Hepatocyte (in vitro differentiated cells): ENCODE data around the gene DAPK2. TPM values are rescaled to one million over a fixed set of nuclear protein-coding genes. Genes with fewer than 3 reads are reported as not detected.

ENCODE experiments used
- DNase-seq: peaks from one replicate; pipeline ENCODE4 v3.0.0-alpha.2; 2016; ENCODE audit warnings: low spot score
- H2AFZ ChIP-seq: fragments of 200-600 bp; sonication (generic); 2 replicates; pipeline ENCODE4 v1.6.0; 2016; ENCODE audit warnings: antibody characterized with exemption, mild to moderate bottlenecking
- H3K27ac ChIP-seq: fragments of 200-600 bp; sonication (generic); 2 replicates; pipeline ENCODE4 v1.5.1; 2016; ENCODE audit warnings: mild to moderate bottlenecking
- H3K27me3 ChIP-seq: fragments of 200-600 bp; sonication (generic); 2 replicates; pipeline ENCODE4 v1.6.1; 2016
- H3K36me3 ChIP-seq: fragments of 200-600 bp; sonication (generic); replicated peaks from 2 replicates; pipeline ENCODE4 v1.5.1; 2016; ENCODE audit warnings: low read depth; ENCODE audit not compliant: insufficient read depth
- H3K4me1 ChIP-seq: fragments of 200-600 bp; sonication (generic); 2 replicates; pipeline ENCODE4 v1.5.1; 2016; ENCODE audit warnings: mild to moderate bottlenecking, moderate library complexity; ENCODE audit not compliant: insufficient read depth
- H3K4me2 ChIP-seq: fragments of 200-600 bp; sonication (generic); 2 replicates; pipeline ENCODE4 v1.6.0; 2016
- H3K4me3 ChIP-seq: fragments of 200-600 bp; sonication (generic); 2 replicates; pipeline ENCODE4 v1.5.1; 2016; ENCODE audit warnings: mild to moderate bottlenecking
- H3K79me2 ChIP-seq: fragments of 200-600 bp; sonication (generic); 2 replicates; pipeline ENCODE4 v1.6.0; 2017; ENCODE audit warnings: mild to moderate bottlenecking
- H3K9me2 ChIP-seq: fragments of 200-600 bp; sonication (generic); replicated peaks from 2 replicates; pipeline ENCODE4 v1.6.0; 2017; ENCODE audit warnings: mild to moderate bottlenecking; ENCODE audit not compliant: insufficient read depth
- H3K9me3 ChIP-seq: fragments of 200-600 bp; sonication (generic); 2 replicates; pipeline ENCODE4 v1.5.1; 2016; ENCODE audit warnings: low read depth, mild to moderate bottlenecking
- H4K20me1 ChIP-seq: fragments of 200-600 bp; sonication (generic); 2 replicates; pipeline ENCODE4 v1.6.0; 2016; ENCODE audit warnings: mild to moderate bottlenecking; ENCODE audit not compliant: insufficient read depth, poor library complexity, severe bottlenecking
- EZH2 ChIP-seq: fragments of 200-600 bp; sonication (generic); IDR thresholded peaks from 2 replicates; pipeline ENCODE4 v1.6.1; 2016; ENCODE audit warnings: antibody characterized with exemption, mild to moderate bottlenecking, borderline replicate concordance
- EZH2phosphoT487 ChIP-seq: fragments of 200-600 bp; sonication (generic); IDR thresholded peaks from one replicate; pipeline ENCODE4 v1.6.1; 2018; ENCODE audit warnings: antibody characterized with exemption, mild to moderate bottlenecking, low read depth, moderate library complexity; ENCODE audit not compliant: unreplicated experiment, severe bottlenecking
- WGBS: methylation state at CpG from one replicate; pipeline ENCODE4 v1.1.6; 2016; ENCODE audit warnings: low lambda C conversion rate; ENCODE audit errors: missing lambda C conversion rate; 5-methylcytosine and 5-hydroxymethylcytosine counted together
- polyA plus RNA-seq: library from polyadenylated mRNA; unstranded; fragments of >200 nt; fragmentation: Nextera tagmentation; extraction: Ambion mirVana; gene quantifications from 2 replicates; pipeline ENCODE4 v1.2.1, GENCODE V29; 2016
- total RNA-seq: library from RNA; depleted of rRNA; stranded (reverse); fragments of >200 nt; gene quantifications from 2 replicates; pipeline ENCODE4 v1.2.3, GENCODE V29; 2014
- TF ChIP-seq, protein P1 (sequence below): fragments of 200-600 bp; sonication (generic); IDR thresholded peaks from 2 replicates; pipeline ENCODE4 v1.5.1; 2016; ENCODE audit warnings: antibody characterized with exemption, mild to moderate bottlenecking; ENCODE audit not compliant: poor library complexity

DAPK2 gene
- total and polyA plus RNA-seq, 2 experiments from 2014 or later = 4.9 to 5.1 TPM

DNA sequence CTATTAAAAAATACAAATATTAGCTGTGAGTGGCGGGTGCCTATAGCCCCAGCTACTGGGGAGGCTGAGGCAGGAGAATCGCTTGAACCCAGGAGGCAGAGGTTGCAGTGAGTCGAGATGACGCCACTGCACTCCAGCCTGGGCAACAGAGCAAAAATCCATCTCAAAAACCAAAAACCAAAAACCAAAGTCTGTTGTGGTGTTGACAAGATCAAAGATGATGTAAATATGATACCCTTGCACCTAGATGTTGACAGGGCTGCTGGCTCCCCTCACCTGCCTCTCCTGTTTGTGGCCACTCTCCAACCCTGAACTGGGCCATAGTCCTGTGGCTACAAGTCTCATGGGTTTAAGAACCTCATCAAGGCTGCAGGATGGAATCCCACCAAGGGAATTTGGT, 16.2 kb downstream of the DAPK2 start:
- Histone ChIP-seq H4K20me1 (no peaks in the 10 kb centered on the region), H3K4me3 (no peak overlapping the region), H3K9me2 (no peaks in the 10 kb centered on the region), H3K27me3 (no peaks in the 10 kb centered on the region), H3K36me3 (no peaks in the 10 kb centered on the region), H3K79me2 (no peaks in the 10 kb centered on the region), H3K9me3 (no peaks in the 10 kb centered on the region), H3K4me1 (no peaks in the 10 kb centered on the region), H3K27ac (no peak overlapping the region), H3K4me2 (no peak overlapping the region), H2AFZ (no peak overlapping the region)
- no peak for DNase-seq
- 94% methylated on average over 4 of the region's 4 CpGs for WGBS
- TF ChIP-seq EZH2 = no peak
- TF ChIP-seq EZH2phosphoT487 = no peak
- TF ChIP-seq, protein P1, sequence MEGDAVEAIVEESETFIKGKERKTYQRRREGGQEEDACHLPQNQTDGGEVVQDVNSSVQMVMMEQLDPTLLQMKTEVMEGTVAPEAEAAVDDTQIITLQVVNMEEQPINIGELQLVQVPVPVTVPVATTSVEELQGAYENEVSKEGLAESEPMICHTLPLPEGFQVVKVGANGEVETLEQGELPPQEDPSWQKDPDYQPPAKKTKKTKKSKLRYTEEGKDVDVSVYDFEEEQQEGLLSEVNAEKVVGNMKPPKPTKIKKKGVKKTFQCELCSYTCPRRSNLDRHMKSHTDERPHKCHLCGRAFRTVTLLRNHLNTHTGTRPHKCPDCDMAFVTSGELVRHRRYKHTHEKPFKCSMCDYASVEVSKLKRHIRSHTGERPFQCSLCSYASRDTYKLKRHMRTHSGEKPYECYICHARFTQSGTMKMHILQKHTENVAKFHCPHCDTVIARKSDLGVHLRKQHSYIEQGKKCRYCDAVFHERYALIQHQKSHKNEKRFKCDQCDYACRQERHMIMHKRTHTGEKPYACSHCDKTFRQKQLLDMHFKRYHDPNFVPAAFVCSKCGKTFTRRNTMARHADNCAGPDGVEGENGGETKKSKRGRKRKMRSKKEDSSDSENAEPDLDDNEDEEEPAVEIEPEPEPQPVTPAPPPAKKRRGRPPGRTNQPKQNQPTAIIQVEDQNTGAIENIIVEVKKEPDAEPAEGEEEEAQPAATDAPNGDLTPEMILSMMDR = no peak

DNA sequence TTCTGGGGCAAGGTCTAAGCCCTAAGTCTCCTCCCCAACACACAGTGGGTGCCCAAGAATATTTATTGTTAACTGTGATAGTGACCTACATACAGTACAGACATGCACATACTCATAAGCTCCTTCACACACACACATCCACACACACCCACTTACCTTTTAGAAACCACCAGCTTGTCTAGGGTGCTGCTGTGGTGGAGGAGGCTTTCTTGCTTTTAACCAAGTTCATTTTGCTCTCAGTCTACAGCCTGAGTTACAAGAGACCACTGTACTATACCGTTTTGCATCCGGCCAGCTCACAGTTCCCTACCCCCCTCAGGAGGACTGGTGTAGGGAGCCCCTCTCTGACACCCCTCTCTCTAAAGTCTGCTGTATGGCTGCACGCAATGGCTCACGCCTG, 16.7 kb downstream of the DAPK2 start:
- Histone ChIP-seq H3K4me2 (no peak overlapping the region), H3K4me3 (no peak overlapping the region), H4K20me1 (no peaks in the 10 kb centered on the region), H3K79me2 (no peaks in the 10 kb centered on the region), H3K27ac (no peak overlapping the region), H3K27me3 (no peaks in the 10 kb centered on the region), H3K36me3 (no peaks in the 10 kb centered on the region), H3K9me2 (no peaks in the 10 kb centered on the region), H2AFZ (no peak overlapping the region), H3K4me1 (no peaks in the 10 kb centered on the region), H3K9me3 (no peaks in the 10 kb centered on the region)
- DNase-seq = no peak
- TF ChIP-seq EZH2phosphoT487 = no peak
- TF ChIP-seq EZH2 = no peak
- TF ChIP-seq, protein P1 = no peak
- 97% methylated on average over 4 of the region's 4 CpGs for WGBS

DNA sequence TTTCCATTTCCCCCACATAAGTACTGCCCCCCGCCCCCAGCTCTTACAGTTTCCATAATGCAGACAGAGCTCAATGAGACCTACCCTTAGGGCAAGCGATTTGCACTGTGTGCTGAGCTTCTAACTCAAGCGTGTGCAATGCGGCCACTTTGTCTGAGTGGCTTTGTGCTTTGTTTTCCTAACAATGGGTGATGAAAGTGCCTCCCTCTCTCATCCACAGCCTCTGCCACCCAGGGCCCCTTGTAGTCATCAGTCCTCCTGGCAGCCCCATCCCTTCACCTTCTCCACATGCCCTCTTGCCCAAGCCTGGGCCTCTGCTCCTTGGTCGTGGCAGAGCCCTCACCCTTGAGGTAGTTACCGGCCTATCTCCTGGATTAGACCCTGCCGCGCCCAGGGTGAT, 17.2 kb downstream of the DAPK2 start:
- DNase-seq = no peak
- H3K9me2 ChIP-seq = no peaks in the 10 kb centered on the region
- no peaks in the 10 kb centered on the region for H3K9me3 ChIP-seq
- no peaks in the 10 kb centered on the region for H3K36me3 ChIP-seq
- H3K27ac ChIP-seq = no peak overlapping the region
- H3K27me3 ChIP-seq = no peaks in the 10 kb centered on the region
- no peak overlapping the region for H3K4me3 ChIP-seq
- no peaks in the 10 kb centered on the region for H4K20me1 ChIP-seq
- no peaks in the 10 kb centered on the region for H3K79me2 ChIP-seq
- 68% methylated on average over 8 of the region's 8 CpGs for WGBS
- H3K4me2 ChIP-seq = no peak overlapping the region
- TF ChIP-seq EZH2phosphoT487 (no peak), EZH2 (no peak)
- TF ChIP-seq, protein P1 = no peak
- H2AFZ ChIP-seq = no peak overlapping the region
- no peaks in the 10 kb centered on the region for H3K4me1 ChIP-seq

DNA sequence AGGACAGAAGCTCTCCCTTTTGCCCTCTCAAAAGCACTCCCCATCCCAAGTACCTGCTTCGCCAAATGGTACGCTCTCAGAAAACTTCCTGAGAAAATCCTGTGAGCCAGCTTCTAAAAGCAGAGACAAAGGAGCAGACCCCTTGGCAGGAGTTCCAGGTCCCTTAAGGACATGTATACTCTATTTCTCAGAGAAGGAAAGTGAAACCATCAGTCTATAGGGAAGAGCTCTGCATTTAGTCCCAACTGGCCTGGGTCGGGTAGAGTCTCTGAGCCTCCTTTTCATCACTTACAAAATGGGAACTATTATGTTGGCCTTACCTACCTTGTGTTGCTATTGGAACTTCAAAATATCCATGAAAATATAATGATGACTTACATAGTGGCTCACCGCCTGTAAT, 19.7 kb downstream of the DAPK2 start:
- Histone ChIP-seq H3K27me3 (no peaks in the 10 kb centered on the region), H3K4me1 (no peaks in the 10 kb centered on the region), H3K79me2 (no peaks in the 10 kb centered on the region), H2AFZ (no peak overlapping the region), H3K9me3 (no peaks in the 10 kb centered on the region), H3K27ac (no peak overlapping the region), H4K20me1 (no peaks in the 10 kb centered on the region), H3K36me3 (no peaks in the 10 kb centered on the region), H3K4me3 (no peak overlapping the region), H3K4me2 (no peak overlapping the region), H3K9me2 (no peaks in the 10 kb centered on the region)
- 98% methylated on average over 4 of the region's 4 CpGs for WGBS
- no peak for TF ChIP-seq EZH2
- TF ChIP-seq, protein P1 = no peak
- no peak for TF ChIP-seq EZH2phosphoT487
- no peak for DNase-seq
